Panc1 (cell line): Measurements from ENCODE around the gene LAMC3. TPM values are rescaled to one million over a fixed set of nuclear protein-coding genes. Genes with fewer than 3 reads are reported as not detected.

Source experiments
- ATAC-seq: fragments of 200-7000 bp; cut with Tn5 transposase; 2 replicates; pipeline ENCODE4 v1.9.1; 2020; ENCODE audit warnings: mild to moderate bottlenecking, moderate library complexity
- BruUV-seq: library from RNA; stranded (reverse); fragments of 400-500 nt; replicated peaks from 2 replicates; lab custom pipeline; 2021; lab: Mats Ljungman, UMichigan
- CTCF ChIA-PET: fragments of 300-600 bp; sonication (Branson Sonifier 250); formaldehyde crosslinking; loops from one replicate; lab custom pipeline; 2022; ENCODE audit warnings: antibody characterized with exemption; lab: Charles Lee
- POLR2A ChIA-PET: fragments of 300-600 bp; sonication (Branson Sonifier 250); formaldehyde crosslinking; loops from one replicate; lab custom pipeline; 2022; ENCODE audit warnings: antibody characterized with exemption; lab: Charles Lee
- DNase-seq: peaks from one replicate; pipeline ENCODE4 v3.0.0-alpha.2; 2010; ENCODE audit warnings: low read depth, low spot score
- H3K27ac ChIP-seq: 2 replicates; pipeline ENCODE4 v1.5.1; 2011; ENCODE audit warnings: mild to moderate bottlenecking, low read length, inconsistent platforms
- H3K27me3 ChIP-seq: fragments of 200-500 bp; sonication (Bioruptor generic); 2 replicates; pipeline ENCODE4 v1.6.0; 2014; ENCODE audit warnings: low read length, inconsistent platforms; ENCODE audit not compliant: control insufficient read depth, insufficient read depth
- H3K36me3 ChIP-seq: fragments of 200-500 bp; sonication (Bioruptor generic); 2 replicates; pipeline ENCODE4 v1.5.1; 2014; ENCODE audit warnings: inconsistent platforms, mild to moderate bottlenecking, low read length, moderate library complexity; ENCODE audit not compliant: control insufficient read depth, insufficient read depth
- H3K4me1 ChIP-seq: 2 replicates; pipeline ENCODE4 v1.5.1; 2011; ENCODE audit warnings: inconsistent platforms, mild to moderate bottlenecking, low read length, moderate library complexity; ENCODE audit not compliant: control insufficient read depth, insufficient read depth
- H3K4me3 ChIP-seq, 2 experiments: 2 replicates each; pipeline ENCODE4 v1.5.1; 2011 to 2012; ENCODE audit warnings: low read depth in 2 of 2, low read length in 2 of 2, mild to moderate bottlenecking in 2 of 2, inconsistent platforms in 1 of 2, moderate library complexity in 1 of 2
- H3K9me3 ChIP-seq: fragments of 200-500 bp; sonication (Bioruptor generic); 2 replicates; pipeline ENCODE4 v1.5.1; 2014; ENCODE audit warnings: low read depth, mild to moderate bottlenecking, inconsistent platforms, low read length, moderate library complexity; ENCODE audit not compliant: control insufficient read depth, insufficient read depth
- CTCF ChIP-seq: fragments of 450-650 bp; IDR thresholded peaks from 2 replicates; pipeline ENCODE4 v1.5.1; 2017; ENCODE audit warnings: mild to moderate bottlenecking
- POLR2AphosphoS5 ChIP-seq: IDR thresholded peaks from 2 replicates; pipeline ENCODE4 v1.6.1; 2012; ENCODE audit warnings: mild to moderate bottlenecking, low read depth, low read length, moderate library complexity
- REST ChIP-seq, 2 experiments: IDR thresholded peaks; 2 replicates each; pipeline ENCODE4 v1.6.1; 2011 to 2012; ENCODE audit warnings: low read depth in 2 of 2, control low read depth in 1 of 2, low read length in 1 of 2, mild to moderate bottlenecking in 1 of 2, moderate library complexity in 1 of 2; ENCODE audit not compliant: insufficient read depth in 1 of 2
- SIN3A ChIP-seq: IDR thresholded peaks from 2 replicates; pipeline ENCODE4 v1.6.1; 2012; ENCODE audit warnings: low read depth, mild to moderate bottlenecking, low read length, moderate library complexity, borderline replicate concordance; ENCODE audit not compliant: insufficient read depth
- TCF7L2 ChIP-seq: IDR thresholded peaks from 2 replicates; pipeline ENCODE4 v1.6.1; 2011; ENCODE audit warnings: mild to moderate bottlenecking, low read depth, low read length, inconsistent platforms
- in situ Hi-C: cut with HindIII; loops from 2 replicates; pipeline ENCODE4 v1.10.0; 2016; ENCODE audit warnings: low sequenced_read_pairs, low pct_unique_long_range_greater_than_20kb
- intact Hi-C: fragments of 100-400 bp; cut with micrococcal nuclease; formaldehyde crosslinking; loops from one replicate; pipeline ENCODE4 v1.10.0; 2022; ENCODE audit not compliant: unreplicated experiment
- total RNA-seq: library from RNA; stranded (reverse); gene quantifications from one replicate; pipeline ENCODE4 v1.2.1, GENCODE V29; 2021; ENCODE audit not compliant: unreplicated experiment

Gene LAMC3
- total RNA-seq, 1 experiment from 2014 or later, result 16.4 TPM

- Histone ChIP-seq H3K36me3 (no peaks in the 10 kb centered on the region), H3K4me1 (no peaks in the 10 kb centered on the region), H3K27me3 (no peaks in the 10 kb centered on the region), H3K27ac (no peak overlapping the region), H3K9me3 (no peaks in the 10 kb centered on the region), H3K4me3 (no peak overlapping the region)
- ChIA-PET POLR2A (no interaction called here), CTCF (no interaction called here)
- TF ChIP-seq POLR2AphosphoS5 (no peak), REST (IDR thresholded peaks at IDR 0.05; ENCODE audit: insufficient read depth in 1 of 2, low read depth in 2 of 2, low read length in 1 of 2) (no peak), TCF7L2 (no peak), CTCF (no peak), SIN3A (no peak)
- intact Hi-C loops (no loop called here), in situ Hi-C loops (no loop called here)
- ATAC-seq (no peak), DNase-seq (no peak)
- no TSS peak for BruUV-seq
These were observed 19.1 kb upstream of the LAMC3 start for GRCh38 chr9:130989891-130990290.

- Histone ChIP-seq H3K36me3 (no peaks in the 10 kb centered on the region), H3K27ac (no peak overlapping the region), H3K27me3 (no peaks in the 10 kb centered on the region), H3K4me3 (no peak overlapping the region), H3K4me1 (no peaks in the 10 kb centered on the region), H3K9me3 (no peaks in the 10 kb centered on the region)
- CTCF ChIA-PET, result no interaction called here
- TF ChIP-seq TCF7L2 (no peak), SIN3A (no peak), POLR2AphosphoS5 (no peak), REST (IDR thresholded peaks at IDR 0.05; ENCODE audit: insufficient read depth in 1 of 2, low read depth in 2 of 2, low read length in 1 of 2) (no peak)
- DNase-seq (no peak), ATAC-seq (no peak)
- POLR2A ChIA-PET, result no interaction called here
- in situ Hi-C loops, result no loop called here
- no TSS peak for BruUV-seq
- intact Hi-C loops, result no loop called here
These were observed 18.5 kb upstream of the LAMC3 start for GRCh38 chr9:130990306-130990977.
